ENCODE measurements around the gene ATP10D.

Gene ATP10D

DNA sequence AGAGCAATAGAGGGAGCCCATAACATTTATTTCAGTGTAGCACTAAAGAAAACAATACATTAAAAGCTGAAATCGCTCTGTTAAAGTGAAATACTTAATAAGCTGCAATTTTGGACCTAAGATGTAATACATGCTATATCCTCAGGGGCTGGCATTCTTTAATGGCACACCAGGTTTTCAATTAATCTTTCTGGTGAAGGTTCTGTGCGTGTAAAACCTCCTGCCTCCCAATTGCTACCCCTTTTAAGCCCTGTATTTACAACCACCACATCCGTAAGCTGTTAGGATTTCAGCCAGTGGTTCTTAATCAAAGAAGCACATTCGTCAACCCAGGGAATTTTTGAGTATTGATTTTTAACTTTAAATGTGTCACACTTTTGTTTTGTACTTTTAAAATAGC is 14.0 kb upstream of the ATP10D start:
- Histone ChIP-seq H2BK120ac (ENCODE audit: low read depth, low read length) (no peak overlapping the region), H3K36me3 (ENCODE audit: control insufficient read depth, insufficient read depth, low read length) (no peaks in the 10 kb centered on the region), H3K4me2 (ENCODE audit: low read length) (no peak overlapping the region), H3K9ac (ENCODE audit: low read length) (no peak overlapping the region), H3K4me1 (ENCODE audit: control insufficient read depth, low read depth, low read length) (no peaks in the 10 kb centered on the region), H3K27me3 (ENCODE audit: insufficient read depth, low read length, poor library complexity) (no peaks in the 10 kb centered on the region), H4K8ac (ENCODE audit: low read depth, low read length) (no peak overlapping the region), H3K79me1 (ENCODE audit: low read length) (no peaks in the 10 kb centered on the region), H3K27ac (ENCODE audit: low read depth, low read length) (no peak overlapping the region), H3K79me2 (ENCODE audit: control insufficient read depth, insufficient read depth, low read length) (no peaks in the 10 kb centered on the region), H2BK5ac (ENCODE audit: low read length) (no peak overlapping the region), H2AK5ac (ENCODE audit: low read length) (no peak overlapping the region), H3K4ac (ENCODE audit: low read depth, low read length) (no peak overlapping the region), H3K18ac (ENCODE audit: low read length) (no peak overlapping the region), H3K56ac (ENCODE audit: low read length) (no peak overlapping the region), H2BK15ac (replicated peaks; ENCODE audit: low read depth) (no peak overlapping the region), H3K4me3 (ENCODE audit: low read length) (no peak overlapping the region), H3K23ac (ENCODE audit: low read length) (no peak overlapping the region), H4K5ac (ENCODE audit: low read length) (no peak overlapping the region)
- WGBS (ENCODE audit: extremely low coverage, insufficient coverage, low lambda C conversion rate): no CpG with 5 or more reads among the region's 4 CpGs
- DNase-seq: no peak

DNA sequence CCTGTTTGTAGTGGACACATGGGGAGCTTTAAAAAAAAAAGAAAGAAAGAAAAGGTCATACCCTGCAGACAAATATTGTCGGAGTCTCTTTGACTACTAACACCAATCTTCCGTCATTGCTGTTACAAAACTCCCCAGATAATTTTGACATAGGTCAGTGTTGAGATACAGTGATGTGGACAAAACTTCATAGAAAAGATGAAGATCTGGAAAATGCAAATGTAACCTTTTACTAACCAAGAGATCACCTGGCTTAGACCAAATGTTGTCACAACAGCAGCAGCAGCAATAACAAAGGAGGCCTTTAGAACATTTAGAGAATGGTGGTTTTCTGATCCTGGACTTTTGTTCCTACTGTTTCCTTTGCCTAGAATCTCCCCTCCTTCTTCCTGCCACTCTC is 13.5 kb upstream of the ATP10D start:
- Histone ChIP-seq H3K4me3 (ENCODE audit: low read length) (no peak overlapping the region), H3K18ac (ENCODE audit: low read length) (no peak overlapping the region), H3K23ac (ENCODE audit: low read length) (no peak overlapping the region), H3K4me2 (ENCODE audit: low read length) (no peak overlapping the region), H3K27me3 (ENCODE audit: insufficient read depth, low read length, poor library complexity) (no peaks in the 10 kb centered on the region), H4K8ac (ENCODE audit: low read depth, low read length) (no peak overlapping the region), H2BK5ac (ENCODE audit: low read length) (no peak overlapping the region), H2BK15ac (replicated peaks; ENCODE audit: low read depth) (no peak overlapping the region), H3K4ac (ENCODE audit: low read depth, low read length) (no peak overlapping the region), H2AK5ac (ENCODE audit: low read length) (no peak overlapping the region), H3K56ac (ENCODE audit: low read length) (no peak overlapping the region), H3K4me1 (ENCODE audit: control insufficient read depth, low read depth, low read length) (no peaks in the 10 kb centered on the region), H3K79me2 (ENCODE audit: control insufficient read depth, insufficient read depth, low read length) (no peaks in the 10 kb centered on the region), H2BK120ac (ENCODE audit: low read depth, low read length) (no peak overlapping the region), H3K36me3 (ENCODE audit: control insufficient read depth, insufficient read depth, low read length) (no peaks in the 10 kb centered on the region), H4K5ac (ENCODE audit: low read length) (no peak overlapping the region), H3K79me1 (ENCODE audit: low read length) (no peaks in the 10 kb centered on the region), H3K27ac (ENCODE audit: low read depth, low read length) (no peak overlapping the region), H3K9ac (ENCODE audit: low read length) (no peak overlapping the region)
- WGBS (ENCODE audit: extremely low coverage, insufficient coverage, low lambda C conversion rate): no CpG with 5 or more reads among the region's 2 CpGs
- DNase-seq: no peak

DNA sequence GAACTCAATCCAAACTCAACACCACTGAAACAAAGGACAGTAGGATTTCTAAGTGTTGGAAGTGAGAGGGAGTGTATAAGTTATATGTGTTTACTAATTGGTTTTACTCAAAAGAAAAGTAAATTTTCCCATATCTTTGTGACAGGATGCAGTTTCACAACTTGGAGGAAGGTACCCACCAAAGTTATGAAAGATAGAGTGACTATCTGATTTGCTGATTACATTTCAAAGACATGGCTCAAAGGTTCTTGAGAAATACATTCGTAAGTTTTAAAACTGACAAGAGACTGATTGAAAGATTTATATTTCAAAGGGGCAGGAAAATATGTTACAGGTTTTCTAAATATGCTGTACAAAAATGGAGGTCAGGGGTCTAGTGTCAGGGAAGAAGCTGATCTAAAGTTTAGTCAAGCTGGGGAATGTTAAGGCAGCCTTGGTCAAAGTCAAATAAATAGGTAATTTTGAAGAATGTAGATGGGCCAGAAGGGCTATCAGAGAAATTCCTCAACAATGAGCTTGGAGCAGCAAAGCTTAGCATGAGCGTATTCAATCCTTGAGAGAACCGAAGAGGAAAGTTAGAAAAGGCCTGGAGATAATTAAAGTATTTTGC is 11.8 kb upstream of the ATP10D start:
- DNase-seq: no peak
- H2BK5ac ChIP-seq (ENCODE audit: low read length): no peak overlapping the region
- no peaks in the 10 kb centered on the region for H3K4me1 ChIP-seq (ENCODE audit: control insufficient read depth, low read depth, low read length)
- no peak overlapping the region for H3K18ac ChIP-seq (ENCODE audit: low read length)
- no peak overlapping the region for H4K5ac ChIP-seq (ENCODE audit: low read length)
- no CpG with 5 or more reads among the region's 3 CpGs for WGBS (ENCODE audit: extremely low coverage, insufficient coverage, low lambda C conversion rate)
- no peak overlapping the region for H3K56ac ChIP-seq (ENCODE audit: low read length)
- no peaks in the 10 kb centered on the region for H3K79me2 ChIP-seq (ENCODE audit: control insufficient read depth, insufficient read depth, low read length)
- H2BK15ac ChIP-seq (replicated peaks; ENCODE audit: low read depth): no peak overlapping the region
- H2BK120ac ChIP-seq (ENCODE audit: low read depth, low read length): no peak overlapping the region
- no peaks in the 10 kb centered on the region for H3K79me1 ChIP-seq (ENCODE audit: low read length)
- H3K27me3 ChIP-seq (ENCODE audit: insufficient read depth, low read length, poor library complexity): no peaks in the 10 kb centered on the region
- H4K8ac ChIP-seq (ENCODE audit: low read depth, low read length): no peak overlapping the region
- no peak overlapping the region for H3K4me2 ChIP-seq (ENCODE audit: low read length)
- H3K27ac ChIP-seq (ENCODE audit: low read depth, low read length): no peak overlapping the region
- no peak overlapping the region for H3K9ac ChIP-seq (ENCODE audit: low read length)
- H3K36me3 ChIP-seq (ENCODE audit: control insufficient read depth, insufficient read depth, low read length): no peaks in the 10 kb centered on the region
- no peak overlapping the region for H2AK5ac ChIP-seq (ENCODE audit: low read length)
- no peak overlapping the region for H3K23ac ChIP-seq (ENCODE audit: low read length)
- H3K4me3 ChIP-seq (ENCODE audit: low read length): no peak overlapping the region
- no peak overlapping the region for H3K4ac ChIP-seq (ENCODE audit: low read depth, low read length)

DNA sequence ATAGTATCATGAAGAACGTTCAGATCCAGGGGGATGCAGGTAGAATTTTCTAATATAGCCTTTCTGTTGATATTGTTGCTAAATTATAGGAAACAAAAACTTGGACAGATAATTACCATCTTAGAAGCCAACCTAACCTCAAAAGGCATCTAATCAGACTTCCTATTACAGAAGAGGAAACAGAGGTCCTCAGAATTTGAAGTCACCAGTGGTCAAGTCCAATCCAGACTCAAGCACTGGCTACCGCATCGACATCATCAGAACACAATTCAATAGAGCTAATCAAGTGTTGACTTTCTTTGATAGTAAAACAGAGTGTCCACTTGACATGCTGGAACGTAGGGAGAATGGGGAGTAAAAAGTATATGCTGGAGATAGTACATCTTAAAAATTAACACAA is 10.3 kb upstream of the ATP10D start:
- Histone ChIP-seq H3K27me3 (ENCODE audit: insufficient read depth, low read length, poor library complexity) (no peaks in the 10 kb centered on the region), H3K27ac (ENCODE audit: low read depth, low read length) (no peak overlapping the region), H3K79me2 (ENCODE audit: control insufficient read depth, insufficient read depth, low read length) (no peaks in the 10 kb centered on the region), H2BK5ac (ENCODE audit: low read length) (no peak overlapping the region), H3K18ac (ENCODE audit: low read length) (no peak overlapping the region), H3K9ac (ENCODE audit: low read length) (no peak overlapping the region), H3K23ac (ENCODE audit: low read length) (no peak overlapping the region), H3K79me1 (ENCODE audit: low read length) (no peaks in the 10 kb centered on the region), H3K36me3 (ENCODE audit: control insufficient read depth, insufficient read depth, low read length) (no peaks in the 10 kb centered on the region), H2AK5ac (ENCODE audit: low read length) (no peak overlapping the region), H2BK120ac (ENCODE audit: low read depth, low read length) (no peak overlapping the region), H4K8ac (ENCODE audit: low read depth, low read length) (no peak overlapping the region), H2BK15ac (replicated peaks; ENCODE audit: low read depth) (no peak overlapping the region), H3K4ac (ENCODE audit: low read depth, low read length) (no peak overlapping the region), H3K56ac (ENCODE audit: low read length) (no peak overlapping the region), H3K4me3 (ENCODE audit: low read length) (no peak overlapping the region), H4K5ac (ENCODE audit: low read length) (no peak overlapping the region), H3K4me2 (ENCODE audit: low read length) (no peak overlapping the region), H3K4me1 (ENCODE audit: control insufficient read depth, low read depth, low read length) (no peaks in the 10 kb centered on the region)
- no peak for DNase-seq
- WGBS (ENCODE audit: extremely low coverage, insufficient coverage, low lambda C conversion rate): no CpG with 5 or more reads among the region's 4 CpGs

DNA sequence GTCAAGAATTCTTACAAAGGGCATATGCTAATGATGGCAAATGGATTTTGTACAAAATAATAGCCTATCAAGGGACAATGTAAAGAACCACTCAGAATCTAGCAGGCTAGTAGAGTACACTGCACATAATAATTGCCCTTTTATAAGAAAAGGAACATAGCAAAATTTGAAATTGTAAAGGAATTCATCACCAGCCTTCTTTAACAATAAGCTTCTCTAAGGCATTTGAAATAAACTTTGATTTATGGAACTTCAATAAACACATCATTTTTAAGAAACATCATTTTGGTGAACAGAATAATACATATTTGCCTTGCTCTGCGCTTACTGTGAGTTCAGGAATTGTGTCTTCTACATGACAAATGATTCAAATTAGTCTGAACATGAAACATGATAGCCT is 9.7 kb upstream of the ATP10D start:
- H2BK120ac ChIP-seq (ENCODE audit: low read depth, low read length): no peak overlapping the region
- H4K8ac ChIP-seq (ENCODE audit: low read depth, low read length): no peak overlapping the region
- H3K27ac ChIP-seq (ENCODE audit: low read depth, low read length): no peak overlapping the region
- H3K9ac ChIP-seq (ENCODE audit: low read length): no peak overlapping the region
- no peak overlapping the region for H2BK5ac ChIP-seq (ENCODE audit: low read length)
- no peak overlapping the region for H3K23ac ChIP-seq (ENCODE audit: low read length)
- no peak overlapping the region for H3K4me3 ChIP-seq (ENCODE audit: low read length)
- H3K4ac ChIP-seq (ENCODE audit: low read depth, low read length): no peak overlapping the region
- H3K36me3 ChIP-seq (ENCODE audit: control insufficient read depth, insufficient read depth, low read length): no peaks in the 10 kb centered on the region
- H3K79me2 ChIP-seq (ENCODE audit: control insufficient read depth, insufficient read depth, low read length): no peaks in the 10 kb centered on the region
- H3K18ac ChIP-seq (ENCODE audit: low read length): no peak overlapping the region
- WGBS (ENCODE audit: extremely low coverage, insufficient coverage, low lambda C conversion rate): no CpG with 5 or more reads among the region's 1 CpG
- H3K79me1 ChIP-seq (ENCODE audit: low read length): no peaks in the 10 kb centered on the region
- H3K27me3 ChIP-seq (ENCODE audit: insufficient read depth, low read length, poor library complexity): no peaks in the 10 kb centered on the region
- no peak overlapping the region for H2BK15ac ChIP-seq (replicated peaks; ENCODE audit: low read depth)
- no peaks in the 10 kb centered on the region for H3K4me1 ChIP-seq (ENCODE audit: control insufficient read depth, low read depth, low read length)
- no peak overlapping the region for H4K5ac ChIP-seq (ENCODE audit: low read length)
- no peak overlapping the region for H3K56ac ChIP-seq (ENCODE audit: low read length)
- no peak overlapping the region for H2AK5ac ChIP-seq (ENCODE audit: low read length)
- no peak overlapping the region for H3K4me2 ChIP-seq (ENCODE audit: low read length)
- DNase-seq: no peak

DNA sequence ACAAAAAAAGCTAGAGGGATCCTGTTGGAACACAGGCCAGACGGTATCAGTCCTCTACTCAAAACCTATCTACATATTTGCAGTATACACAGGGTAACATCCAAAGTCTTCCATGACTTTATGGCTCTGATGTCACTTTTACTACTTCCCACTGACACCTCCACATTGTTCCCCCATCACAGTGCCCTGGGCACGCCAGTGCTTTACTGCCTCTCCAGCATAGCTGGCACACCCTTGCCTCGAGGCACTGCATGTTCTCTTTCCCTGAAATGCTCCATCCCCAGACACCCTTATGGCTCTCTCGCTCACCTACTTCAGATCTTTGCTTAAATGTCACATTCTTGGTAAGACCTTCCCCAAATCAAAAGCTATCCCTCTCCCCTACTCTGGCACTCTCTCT is 6.3 kb upstream of the ATP10D start:
- Histone ChIP-seq H3K79me2 (ENCODE audit: control insufficient read depth, insufficient read depth, low read length) (no peaks in the 10 kb centered on the region), H3K4ac (ENCODE audit: low read depth, low read length) (no peak overlapping the region), H2BK120ac (ENCODE audit: low read depth, low read length) (no peak overlapping the region), H3K56ac (ENCODE audit: low read length) (no peak overlapping the region), H3K4me3 (ENCODE audit: low read length) (no peak overlapping the region), H4K5ac (ENCODE audit: low read length) (no peak overlapping the region), H3K9ac (ENCODE audit: low read length) (no peak overlapping the region), H4K8ac (ENCODE audit: low read depth, low read length) (no peak overlapping the region), H3K23ac (ENCODE audit: low read length) (no peak overlapping the region), H3K79me1 (ENCODE audit: low read length) (no peaks in the 10 kb centered on the region), H3K18ac (ENCODE audit: low read length) (no peak overlapping the region), H3K36me3 (ENCODE audit: control insufficient read depth, insufficient read depth, low read length) (no peaks in the 10 kb centered on the region), H2BK15ac (replicated peaks; ENCODE audit: low read depth) (no peak overlapping the region), H3K27me3 (ENCODE audit: insufficient read depth, low read length, poor library complexity) (no peaks in the 10 kb centered on the region), H3K4me2 (ENCODE audit: low read length) (no peak overlapping the region), H3K4me1 (ENCODE audit: control insufficient read depth, low read depth, low read length) (no peaks in the 10 kb centered on the region), H2BK5ac (ENCODE audit: low read length) (no peak overlapping the region), H2AK5ac (ENCODE audit: low read length) (no peak overlapping the region), H3K27ac (ENCODE audit: low read depth, low read length) (no peak overlapping the region)
- no CpG with 5 or more reads among the region's 4 CpGs for WGBS (ENCODE audit: extremely low coverage, insufficient coverage, low lambda C conversion rate)
- DNase-seq: no peak
